Measurements from ENCODE around the gene KAZN. TPM values are rescaled to one million over a fixed set of nuclear protein-coding genes. Genes with fewer than 3 reads are reported as not detected.

Gene KAZN
- polyA plus RNA-seq, 1 donor (not counting 4 experiments of a cell fraction or from before 2014, with no cell fraction given): 5.9 TPM

DNA sequence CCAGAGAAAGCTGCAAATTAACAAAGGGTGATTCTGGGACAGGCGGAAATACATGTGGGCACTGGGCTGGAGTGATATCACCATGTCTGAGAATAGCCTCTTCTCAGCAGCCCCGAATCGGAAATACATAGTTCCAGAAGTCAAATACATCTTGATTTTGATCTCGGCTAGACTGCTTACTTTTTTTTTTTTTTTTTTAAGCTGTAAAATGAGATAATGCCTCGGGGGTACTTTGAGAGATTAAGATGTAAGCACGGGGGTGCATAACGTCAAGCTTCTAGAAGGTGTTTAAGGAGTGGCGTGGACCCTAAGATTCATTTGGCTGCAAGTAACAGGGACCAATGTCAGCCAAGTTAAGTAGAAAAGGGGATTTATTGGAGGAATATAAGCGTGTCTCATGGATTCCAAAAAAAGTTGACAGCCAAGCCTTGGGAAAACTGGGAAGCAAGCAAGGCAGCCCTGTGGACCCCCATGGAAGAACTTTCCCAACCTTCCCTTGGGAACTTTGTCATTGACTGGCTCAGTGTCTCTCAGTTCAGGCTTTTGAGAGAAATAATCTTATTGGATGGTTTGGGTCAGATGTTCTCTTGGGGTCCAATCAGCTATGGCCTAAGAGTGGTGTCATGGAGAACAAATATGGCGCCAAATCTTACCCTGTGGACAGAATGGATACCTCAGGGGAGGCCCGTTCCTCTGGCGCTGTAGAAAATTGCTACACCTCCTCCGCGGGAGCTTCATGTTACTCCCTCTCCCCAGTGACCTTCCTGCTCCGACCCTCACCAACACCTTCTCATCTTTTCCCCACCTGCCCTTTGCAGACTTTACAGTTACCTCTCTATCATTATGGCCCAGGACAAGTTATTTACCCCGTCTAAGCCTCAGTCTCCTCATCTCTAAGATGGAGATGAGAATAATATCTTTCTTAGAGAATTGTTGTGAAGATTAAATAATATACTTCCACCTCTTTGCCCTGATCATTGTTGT is 186.6 kb downstream of the KAZN start:
- H2AFZ ChIP-seq (ENCODE audit: control insufficient read depth, low read length): no peak overlapping the region
- no peak for DNase-seq (ENCODE audit: low read depth, low spot score)
- H3K27me3 ChIP-seq (ENCODE audit: control insufficient read depth, extremely low read depth, insufficient read depth, low read length): no peaks in the 10 kb centered on the region
- H3K79me2 ChIP-seq (ENCODE audit: control insufficient read depth, insufficient read depth, low read length): no peaks in the 10 kb centered on the region
- H3K4me1 ChIP-seq (ENCODE audit: control insufficient read depth, extremely low read depth, insufficient read depth, low read length): peaks cover 16% of the 10 kb centered on the region
- no peak overlapping the region for H3K4me2 ChIP-seq (ENCODE audit: control insufficient read depth, extremely low read depth, insufficient read depth, low read depth, low read length)
- dilution Hi-C loops (cut with MboI; ENCODE audit: extremely low pct_ligation_motif_present, low sequenced_read_pairs): loop anchor here (25.0 kb wide), 1 partner anchor 302 kb away; no protein-coding TSS in a partner anchor
- no peak for TF ChIP-seq EZH2 (IDR thresholded peaks at IDR 0.05; ENCODE audit: low read length)
- TF ChIP-seq, protein P1, sequence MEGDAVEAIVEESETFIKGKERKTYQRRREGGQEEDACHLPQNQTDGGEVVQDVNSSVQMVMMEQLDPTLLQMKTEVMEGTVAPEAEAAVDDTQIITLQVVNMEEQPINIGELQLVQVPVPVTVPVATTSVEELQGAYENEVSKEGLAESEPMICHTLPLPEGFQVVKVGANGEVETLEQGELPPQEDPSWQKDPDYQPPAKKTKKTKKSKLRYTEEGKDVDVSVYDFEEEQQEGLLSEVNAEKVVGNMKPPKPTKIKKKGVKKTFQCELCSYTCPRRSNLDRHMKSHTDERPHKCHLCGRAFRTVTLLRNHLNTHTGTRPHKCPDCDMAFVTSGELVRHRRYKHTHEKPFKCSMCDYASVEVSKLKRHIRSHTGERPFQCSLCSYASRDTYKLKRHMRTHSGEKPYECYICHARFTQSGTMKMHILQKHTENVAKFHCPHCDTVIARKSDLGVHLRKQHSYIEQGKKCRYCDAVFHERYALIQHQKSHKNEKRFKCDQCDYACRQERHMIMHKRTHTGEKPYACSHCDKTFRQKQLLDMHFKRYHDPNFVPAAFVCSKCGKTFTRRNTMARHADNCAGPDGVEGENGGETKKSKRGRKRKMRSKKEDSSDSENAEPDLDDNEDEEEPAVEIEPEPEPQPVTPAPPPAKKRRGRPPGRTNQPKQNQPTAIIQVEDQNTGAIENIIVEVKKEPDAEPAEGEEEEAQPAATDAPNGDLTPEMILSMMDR (optimal IDR thresholded peaks at IDR 0.05 in 1 of 3, IDR thresholded peaks at IDR 0.05 in 1 of 3, conservative IDR thresholded peaks at IDR 0.05 in 1 of 3; ENCODE audit: extremely low read depth in 1 of 3, insufficient read depth in 2 of 3, low read length in 3 of 3): no peak
- H3K27ac ChIP-seq (ENCODE audit: control insufficient read depth, insufficient read depth, low read length): no peak overlapping the region
- no peaks in the 10 kb centered on the region for H4K20me1 ChIP-seq (ENCODE audit: control insufficient read depth, extremely low read depth, insufficient read depth, low read length)
- no peaks in the 10 kb centered on the region for H3K9me3 ChIP-seq (ENCODE audit: control insufficient read depth, low read depth, low read length)
- no peaks in the 10 kb centered on the region for H3K36me3 ChIP-seq (ENCODE audit: control insufficient read depth in 2 of 2, extremely low read depth in 1 of 2, insufficient read depth in 2 of 2, low read length in 2 of 2)
- H3K9me1 ChIP-seq (ENCODE audit: control insufficient read depth, extremely low read depth, insufficient read depth, low read length): no peaks in the 10 kb centered on the region
- no peak overlapping the region for H3K9ac ChIP-seq (ENCODE audit: control insufficient read depth, extremely low read depth, insufficient read depth, low read length)
- no peak for FAIRE-seq
- no peak overlapping the region for H3K4me3 ChIP-seq (ENCODE audit: control insufficient read depth in 2 of 3, extremely low read depth in 1 of 3, insufficient read depth in 2 of 3, low read depth in 1 of 3, low read length in 3 of 3)

DNA sequence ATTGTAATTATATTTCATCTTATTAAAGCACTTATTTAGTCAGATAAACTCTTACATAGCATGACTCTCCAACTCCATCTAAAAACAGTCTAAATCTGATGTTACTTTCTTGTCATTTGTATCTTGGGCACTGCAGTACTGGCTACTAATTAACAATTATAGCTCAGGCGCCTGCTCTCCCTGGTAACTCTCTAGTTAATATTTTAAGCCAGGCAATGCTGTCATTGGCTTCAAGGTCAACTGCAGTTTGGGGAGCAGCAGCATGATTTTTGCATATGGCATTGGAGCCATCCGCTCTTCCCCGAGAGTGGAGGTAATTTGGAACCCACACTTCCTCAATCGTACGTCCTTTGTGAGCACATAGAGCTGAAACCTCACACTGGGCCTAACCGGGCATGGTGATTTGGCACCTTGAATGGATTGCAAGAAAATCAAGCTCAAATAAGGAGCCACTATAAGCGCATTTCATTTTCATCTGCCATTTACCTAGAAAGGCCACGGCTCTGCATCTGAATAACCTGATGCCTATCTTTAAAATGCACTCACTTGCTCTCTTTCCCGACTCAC is 187.7 kb downstream of the KAZN start:
- no peak overlapping the region for H3K27ac ChIP-seq (ENCODE audit: control insufficient read depth, insufficient read depth, low read length)
- dilution Hi-C loops (cut with MboI; ENCODE audit: extremely low pct_ligation_motif_present, low sequenced_read_pairs): loop anchor here (25.0 kb wide), 1 partner anchor 301 kb away; no protein-coding TSS in a partner anchor
- DNase-seq (ENCODE audit: low read depth, low spot score): no peak

More for the DNA sequence above, 187.7 kb downstream of the KAZN start:
- peaks cover 16% of the 10 kb centered on the region for H3K4me1 ChIP-seq (ENCODE audit: control insufficient read depth, extremely low read depth, insufficient read depth, low read length)
- no peaks in the 10 kb centered on the region for H3K9me3 ChIP-seq (ENCODE audit: control insufficient read depth, low read depth, low read length)
- H3K36me3 ChIP-seq (ENCODE audit: control insufficient read depth in 2 of 2, extremely low read depth in 1 of 2, insufficient read depth in 2 of 2, low read length in 2 of 2): no peaks in the 10 kb centered on the region
- FAIRE-seq: no peak
- no peaks in the 10 kb centered on the region for H3K79me2 ChIP-seq (ENCODE audit: control insufficient read depth, insufficient read depth, low read length)
- no peaks in the 10 kb centered on the region for H3K27me3 ChIP-seq (ENCODE audit: control insufficient read depth, extremely low read depth, insufficient read depth, low read length)
- no peak overlapping the region for H3K4me3 ChIP-seq (ENCODE audit: control insufficient read depth in 2 of 3, extremely low read depth in 1 of 3, insufficient read depth in 2 of 3, low read depth in 1 of 3, low read length in 3 of 3)
- H4K20me1 ChIP-seq (ENCODE audit: control insufficient read depth, extremely low read depth, insufficient read depth, low read length): no peaks in the 10 kb centered on the region
- H3K4me2 ChIP-seq (ENCODE audit: control insufficient read depth, extremely low read depth, insufficient read depth, low read depth, low read length): no peak overlapping the region
- no peak for TF ChIP-seq EZH2 (IDR thresholded peaks at IDR 0.05; ENCODE audit: low read length)
- TF ChIP-seq, protein P1 (optimal IDR thresholded peaks at IDR 0.05 in 1 of 3, IDR thresholded peaks at IDR 0.05 in 1 of 3, conservative IDR thresholded peaks at IDR 0.05 in 1 of 3; ENCODE audit: extremely low read depth in 1 of 3, insufficient read depth in 2 of 3, low read length in 3 of 3): no peak
- no peak overlapping the region for H2AFZ ChIP-seq (ENCODE audit: control insufficient read depth, low read length)
- H3K9me1 ChIP-seq (ENCODE audit: control insufficient read depth, extremely low read depth, insufficient read depth, low read length): no peaks in the 10 kb centered on the region
- H3K9ac ChIP-seq (ENCODE audit: control insufficient read depth, extremely low read depth, insufficient read depth, low read length): no peak overlapping the region
